Fibroblast of the aortic adventitia (primary cell): Measurements from ENCODE around the gene RAB3B. TPM values are rescaled to one million over a fixed set of nuclear protein-coding genes. Genes with fewer than 3 reads are reported as not detected.

Experiments used
- DNase-seq: peaks from one replicate; pipeline ENCODE4 v3.0.0-alpha.2; 2010; ENCODE audit warnings: low read depth
- H3K4me3 ChIP-seq: 2 replicates; pipeline ENCODE4 v1.5.1; 2011; ENCODE audit warnings: low read depth, mild to moderate bottlenecking, control low read depth, low read length, moderate library complexity
- CTCF ChIP-seq: IDR thresholded peaks from 2 replicates; pipeline ENCODE4 v1.5.1; 2011; ENCODE audit warnings: mild to moderate bottlenecking, low read length, control low read depth, inconsistent platforms; ENCODE audit not compliant: insufficient read depth
- total RNA-seq: library from RNA; depleted of rRNA; stranded (reverse); fragments of >200 nt; gene quantifications from 2 replicates; pipeline ENCODE4 v1.2.3, GENCODE V29; 2012; ENCODE audit warnings: low replicate concordance

The RAB3B gene
- total RNA-seq, 1 donor = 63.4 TPM

- no peak overlapping the region for H3K4me3 ChIP-seq
- peak; percentile 32 for TF ChIP-seq CTCF
- DNase-seq = peak; percentile 30
Measured at GRCh38 chr1:51936531-51936930, 54.0 kb downstream of the RAB3B start.

- H3K4me3 ChIP-seq = no peak overlapping the region
- TF ChIP-seq CTCF = no peak
- no peak for DNase-seq
Measured at GRCh38 chr1:51933344-51933743, 57.2 kb downstream of the RAB3B start.

- no peak for TF ChIP-seq CTCF
- H3K4me3 ChIP-seq = no peak overlapping the region
- no peak for DNase-seq
Measured at GRCh38 chr1:51930329-51930728, 60.2 kb downstream of the RAB3B start.

GRCh38 chr1:51928896-51929295 lies 61.6 kb downstream of the RAB3B start:
- H3K4me3 ChIP-seq = no peak overlapping the region
- DNase-seq = no peak

GRCh38 chr1:51927029-51927428 lies 63.5 kb downstream of the RAB3B start:
- no peak for TF ChIP-seq CTCF
- no peak overlapping the region for H3K4me3 ChIP-seq
- peak; percentile 37 for DNase-seq

More at GRCh38 chr1:51928896-51929295, 61.6 kb downstream of the RAB3B start:
- TF ChIP-seq CTCF = no peak

- H3K4me3 ChIP-seq = no peak overlapping the region
- peak; percentile 74 for DNase-seq
- peak; percentile 63 for TF ChIP-seq CTCF
Measured at GRCh38 chr1:51926171-51926812, 64.2 kb downstream of the RAB3B start.

- TF ChIP-seq CTCF = no peak
- H3K4me3 ChIP-seq = no peak overlapping the region
- DNase-seq = peak; percentile 46
Measured at GRCh38 chr1:51924455-51924854, 66.0 kb downstream of the RAB3B start.
